Renal pelvis (tissue), 4 donors: ENCODE results near the gene RNF130. TPM values are rescaled to one million over a fixed set of nuclear protein-coding genes. Genes with fewer than 3 reads are reported as not detected.
"Not testable (repeated sequence)": the region's sequence is repeated elsewhere in the genome, so short reads cannot be mapped to it uniquely, and the experiment has no call there.

Experiments used
- DNase-seq: peaks from one replicate; pipeline ENCODE4 v3.0.0-alpha.2; 2013
- polyA plus RNA-seq, 3 donors: library from polyadenylated mRNA; unstranded; fragments of 120-200 nt; gene quantifications; one replicate each; pipeline ENCODE4 v1.2.1, GENCODE V29; 2013; ENCODE audit not compliant: insufficient read length in 3 of 3

Gene RNF130
- polyA plus RNA-seq, 3 donors = 65.9 to 73.8 (median 70.9) TPM

- DNase-seq = peak; percentile 58
Measured at GRCh38 chr5:180090769-180091546, 19.4 kb upstream of the RNF130 start.

GRCh38 chr5:180090098-180090768, 18.7 kb upstream of the RNF130 start:
- peak; percentile 80 for DNase-seq

GRCh38 chr5:180089628-180090027, 18.1 kb upstream of the RNF130 start:
- DNase-seq = not testable (repeated sequence)

GRCh38 chr5:180088561-180088960, 17.0 kb upstream of the RNF130 start:
- DNase-seq = no peak

- no peak for DNase-seq
Measured at GRCh38 chr5:180086816-180087399, 15.3 kb upstream of the RNF130 start.

GRCh38 chr5:180085837-180086236, 14.3 kb upstream of the RNF130 start:
- DNase-seq = no peak

- DNase-seq = no peak
Measured at GRCh38 chr5:180084638-180085561, 13.3 kb upstream of the RNF130 start.

GRCh38 chr5:180083529-180084060, 12.0 kb upstream of the RNF130 start:
- no peak for DNase-seq

GRCh38 chr5:180082633-180083420, 11.3 kb upstream of the RNF130 start:
- no peak for DNase-seq

- no peak for DNase-seq
Measured at GRCh38 chr5:180081481-180081880, 9.9 kb upstream of the RNF130 start.

- DNase-seq = no peak
Measured at GRCh38 chr5:180080486-180081280, 9.1 kb upstream of the RNF130 start.

GRCh38 chr5:180079702-180080466, 8.3 kb upstream of the RNF130 start:
- no peak for DNase-seq

- DNase-seq = no peak
Measured at GRCh38 chr5:180078348-180078747, 6.8 kb upstream of the RNF130 start.

GRCh38 chr5:180077594-180078284, 6.2 kb upstream of the RNF130 start:
- DNase-seq = no peak

- no peak for DNase-seq
Measured at GRCh38 chr5:180075703-180076102, 4.1 kb upstream of the RNF130 start.

- DNase-seq = no peak
Measured at GRCh38 chr5:180074462-180074861, 2.9 kb upstream of the RNF130 start.

- DNase-seq = no peak
Measured at GRCh38 chr5:180072556-180072955, 997 bp upstream of the RNF130 start.

- no peak for DNase-seq
Measured at GRCh38 chr5:180072256-180072548, 643 bp upstream of the RNF130 start.
